HepG2 (cell line): Measurements from ENCODE around the gene POC1B. TPM values are rescaled to one million over a fixed set of nuclear protein-coding genes. Genes with fewer than 3 reads are reported as not detected.

Experiments
- ATAC-seq: fragments of 200-7000 bp; cut with Tn5 transposase; 3 replicates; pipeline ENCODE4 v1.9.1; 2020; ENCODE audit warnings: mild to moderate bottlenecking, moderate library complexity
- BruUV-seq: library from RNA; stranded (reverse); fragments of 400-500 nt; replicated peaks from 2 replicates; lab custom pipeline; 2021; lab: Mats Ljungman, UMichigan
- CTCF ChIA-PET: fragments of 300-600 bp; formaldehyde crosslinking; extraction: SDS; loops from one replicate; lab custom pipeline; 2021; ENCODE audit warnings: low total read pairs, inconsistent platforms, low intra/inter-chr PET ratio; lab: Yijun Ruan, JAX
- POLR2A ChIA-PET: fragments of 350-600 bp; sonication (Branson Sonifier 250); formaldehyde crosslinking; loops from one replicate; lab custom pipeline; 2020; ENCODE audit warnings: antibody characterized with exemption, inconsistent platforms; lab: Yijun Ruan, JAX
- DNase-seq: peaks from one replicate; pipeline ENCODE4 v3.0.0-alpha.2; 2015; ENCODE audit warnings: low spot score
- FAIRE-seq: peaks from 3 replicates; lab custom pipeline; 2011; peaks lifted over from hg19 to GRCh38; lab: Jason Lieb, UNC
- H2AFZ ChIP-seq: one replicate; pipeline ENCODE4 v1.6.1; 2011; ENCODE audit warnings: low read length, inconsistent platforms
- H3K27ac ChIP-seq: fragments of 300-600 bp; 3 replicates; pipeline ENCODE4 v1.8.0; 2011; ENCODE audit warnings: mixed run types, mild to moderate bottlenecking, mixed read lengths, low read length, inconsistent platforms; ENCODE audit not compliant: insufficient read depth; ENCODE audit errors: extremely low read length
- H3K27me3 ChIP-seq, 2 experiments: fragments of 200-600 bp in 1 of 2; 2 replicates in 1 of 2; 3 replicates in 1 of 2; pipeline versions ENCODE4 v1.6.0 to v1.8.0; 2011; ENCODE audit warnings: low read length in 2 of 2, mild to moderate bottlenecking in 2 of 2, moderate library complexity in 2 of 2, inconsistent platforms in 1 of 2; ENCODE audit not compliant: insufficient read depth in 2 of 2, control insufficient read depth in 1 of 2
- H3K36me3 ChIP-seq, 2 experiments: fragments of 200-600 bp in 1 of 2; replicated peaks in 1 of 2; 2 replicates in 1 of 2; 3 replicates in 1 of 2; pipeline versions ENCODE4 v1.5.1 to v1.8.0; 2011; ENCODE audit warnings: low read length in 2 of 2, inconsistent platforms in 1 of 2; ENCODE audit not compliant: insufficient read depth in 2 of 2, control insufficient read depth in 1 of 2
- H3K4me1 ChIP-seq: 2 replicates; pipeline ENCODE4 v1.5.1; 2012; ENCODE audit warnings: low read length, inconsistent platforms; ENCODE audit not compliant: insufficient read depth
- H3K4me2 ChIP-seq: 2 replicates; pipeline ENCODE4 v1.6.0; 2011; ENCODE audit warnings: low read depth, low read length, inconsistent platforms
- H3K4me3 ChIP-seq, 3 experiments: fragments of 200-600 bp in 1 of 3; sonication (generic), shearing (Covaris generic) in 1 of 3; replicated peaks in 1 of 3; 2 replicates each; pipeline ENCODE4 v1.5.1; 2011 to 2016; ENCODE audit warnings: low read length in 3 of 3, inconsistent platforms in 2 of 3, low read depth in 2 of 3, mild to moderate bottlenecking in 2 of 3, control low read depth in 1 of 3, mixed read lengths in 1 of 3; ENCODE audit not compliant: insufficient read depth in 1 of 3
- H3K79me2 ChIP-seq: one replicate; pipeline ENCODE4 v1.6.1; 2011; ENCODE audit warnings: low read length, inconsistent platforms; ENCODE audit not compliant: insufficient read depth
- H3K9ac ChIP-seq: 2 replicates; pipeline ENCODE4 v1.6.0; 2011; ENCODE audit warnings: mild to moderate bottlenecking, low read depth, low read length, inconsistent platforms; ENCODE audit not compliant: insufficient read depth
- H3K9me3 ChIP-seq: 2 replicates; pipeline ENCODE4 v1.5.1; 2012; ENCODE audit warnings: mild to moderate bottlenecking, low read length
- H4K20me1 ChIP-seq: 2 replicates; pipeline ENCODE4 v1.6.0; 2011; ENCODE audit warnings: inconsistent platforms, mild to moderate bottlenecking, low read length, moderate library complexity; ENCODE audit not compliant: insufficient read depth
- BHLHE40 ChIP-seq: IDR thresholded peaks from 2 replicates; pipeline ENCODE4 v1.6.1; 2011; ENCODE audit warnings: low read length, improper control_type of control experiment
- MEIS1 ChIP-seq: sonication (generic); formaldehyde crosslinking; IDR thresholded peaks from 2 replicates; pipeline ENCODE4 v1.9.0; 2021; ENCODE audit warnings: mild to moderate bottlenecking, missing genetic modification reagents, moderate library complexity, borderline replicate concordance
- PRDM10 ChIP-seq: sonication (generic); formaldehyde crosslinking; IDR thresholded peaks from 2 replicates; pipeline ENCODE4 v1.4.0; 2020; ENCODE audit warnings: low read depth, missing genetic modification reagents
- SRF ChIP-seq: IDR thresholded peaks from 2 replicates; pipeline ENCODE4 v1.6.1; 2011; ENCODE audit warnings: mild to moderate bottlenecking, low read depth, low read length, moderate library complexity
- ZNF264 ChIP-seq: sonication (generic); formaldehyde crosslinking; IDR thresholded peaks from 2 replicates; pipeline ENCODE4 v1.4.0; 2020; ENCODE audit warnings: missing genetic modification reagents
- ZNF629 ChIP-seq: sonication (generic); formaldehyde crosslinking; conservative IDR thresholded peaks from 2 replicates; pipeline ENCODE4 v1.5.0; 2020; ENCODE audit warnings: missing genetic modification reagents
- ZNF737 ChIP-seq: sonication (generic); formaldehyde crosslinking; IDR thresholded peaks from 2 replicates; pipeline ENCODE4 v1.5.0; 2020; ENCODE audit warnings: missing genetic modification reagents, mild to moderate bottlenecking, borderline replicate concordance
- WGBS: methylation state at CpG from one replicate; pipeline ENCODE4 v1.1.6; 2017; ENCODE audit warnings: low lambda C conversion rate; 5-methylcytosine and 5-hydroxymethylcytosine counted together
- in situ Hi-C: cut with HindIII; loops from 2 replicates; pipeline ENCODE4 v1.10.0; 2017; ENCODE audit warnings: low pct_unique_long_range_greater_than_20kb; ENCODE audit not compliant: extremely low pct_ligation_motif_present
- intact Hi-C: fragments of 100-400 bp; cut with micrococcal nuclease; formaldehyde crosslinking; loops from one replicate; pipeline ENCODE4 v1.10.0; 2022; ENCODE audit not compliant: unreplicated experiment
- polyA plus RNA-seq, 8 experiments: library from polyadenylated mRNA; depleted of rRNA in 3 of 8; stranded (reverse) in 7 of 8; unstranded in 1 of 8; fragments of >200 nt; fragmentation: Illumina TruSeq in 4 of 8; extraction: Trizol in 4 of 8; gene quantifications; 2 replicates each; pipeline versions ENCODE4 v1.2.1 to v1.2.3, GENCODE V29; 2011 to 2016; ENCODE audit warnings: low read depth in 4 of 8, missing spikeins in 1 of 8, mixed read lengths in 1 of 8; ENCODE audit not compliant: insufficient read depth in 1 of 8
- total RNA-seq, 5 experiments: library from RNA; depleted of rRNA; stranded (reverse); fragments of >200 nt; fragmentation: Illumina TruSeq; extraction: Trizol; gene quantifications; 2 replicates each; pipeline ENCODE4 v1.2.3, GENCODE V29; 2016; ENCODE audit warnings: low read depth in 1 of 5

The POC1B gene
- total and polyA plus RNA-seq, 2 of the 13 experiments (the other 11 are each of a cell fraction or from before 2014, with no cell fraction given): 9.3 to 11.0 TPM

- H3K79me2 ChIP-seq: no peaks in the 10 kb centered on the region
- no peaks in the 10 kb centered on the region for H3K9me3 ChIP-seq
- ATAC-seq (no peak), FAIRE-seq (no peak), DNase-seq (no peak)
- in situ Hi-C loops: no loop called here
- POLR2A ChIA-PET: interaction anchor here (1.0 to 17.8 kb wide), 3 partner anchors 9 to 27 kb away, joined by 3 to 430 read pairs (median 3); partner anchors contain the start of gene DUSP6
- H3K4me3 ChIP-seq: peak overlapping the region in 1 of 3 experiments; percentile 1; a peak in 1 of 6 replicates
- peak; percentile 70 for TF ChIP-seq ZNF629 (CRISPR knock-in tag)
- no peak for TF ChIP-seq SRF
- no peak for TF ChIP-seq ZNF264 (CRISPR knock-in tag)
- TF ChIP-seq MEIS1 (CRISPR knock-in tag): no peak
- no peak for TF ChIP-seq PRDM10 (CRISPR knock-in tag)
- TF ChIP-seq BHLHE40: no peak
- no peak for TF ChIP-seq ZNF737 (CRISPR knock-in tag)
- H3K4me2 ChIP-seq: peak overlapping the region; percentile 89; the same call in 1 of the 2 replicates
- WGBS: 83% methylated on average over 5 of the region's 5 CpGs
- BruUV-seq: no TSS peak
- no peak overlapping the region for H2AFZ ChIP-seq
- CTCF ChIA-PET: no interaction called here
- H3K36me3 ChIP-seq: no peaks in the 10 kb centered on the region
- H3K4me1 ChIP-seq: peaks cover 100% of the 10 kb centered on the region
- intact Hi-C loops: no loop called here
- H3K27ac ChIP-seq: peak overlapping the region; percentile 81
- peak overlapping the region; percentile 57; the same call in 1 of the 2 replicates for H3K9ac ChIP-seq
- H4K20me1 ChIP-seq: no peaks in the 10 kb centered on the region
- no peaks in the 10 kb centered on the region for H3K27me3 ChIP-seq
Observed at GRCh38 chr12:89382328-89382727, 143.5 kb downstream of the POC1B start.
